Urinary bladder (tissue), 4 donors: ENCODE results near the gene RGS10. TPM values are rescaled to one million over a fixed set of nuclear protein-coding genes. Genes with fewer than 3 reads are reported as not detected.

Experiments
- DNase-seq: peaks from one replicate; pipeline ENCODE4 v3.0.0-alpha.2; 2015; ENCODE audit errors: extremely low spot score
- H3K27ac ChIP-seq: one replicate; pipeline ENCODE4 v1.5.1; 2013; ENCODE audit warnings: low read depth, mild to moderate bottlenecking, moderate library complexity
- H3K36me3 ChIP-seq: one replicate; pipeline ENCODE4 v1.6.1; 2013; ENCODE audit warnings: mild to moderate bottlenecking, moderate library complexity; ENCODE audit not compliant: insufficient read depth
- H3K4me1 ChIP-seq: one replicate; pipeline ENCODE4 v1.6.1; 2013; ENCODE audit warnings: mild to moderate bottlenecking, moderate library complexity; ENCODE audit not compliant: insufficient read depth
- H3K4me3 ChIP-seq: one replicate; pipeline ENCODE4 v1.5.1; 2013; ENCODE audit warnings: low read depth, low read length
- WGBS: extraction: QIAGEN DNeasy Blood & Tissue Kit; methylation state at CpG from one replicate; pipeline ENCODE4 v1.1.7; 2013; 5-methylcytosine and 5-hydroxymethylcytosine counted together
- polyA plus RNA-seq: library from polyadenylated mRNA; stranded (reverse); fragments of 200-250 nt; gene quantifications from one replicate; pipeline ENCODE4 v1.2.3, GENCODE V29; 2013
- total RNA-seq: library from RNA; depleted of rRNA; stranded (reverse); fragments of >200 nt; gene quantifications from one replicate; pipeline ENCODE4 v1.2.3, GENCODE V29; 2014
- donor health status: healthy with polysubstance abuse.
- donor health status: healthy.

Gene RGS10
- total and polyA plus RNA-seq, 2 donors, result 44.8 to 62.4 TPM

- WGBS, result 38% methylated on average over 6 of the region's 6 CpGs
- no peak for DNase-seq
- no peaks in the 10 kb centered on the region for H3K4me1 ChIP-seq
These were observed 48.1 kb downstream of the RGS10 start for GRCh38 chr10:119494236-119495020.

GRCh38 chr10:119493155-119493554 is 49.4 kb downstream of the RGS10 start:
- H3K4me3 ChIP-seq, result no peak overlapping the region
- H3K36me3 ChIP-seq, result no peaks in the 10 kb centered on the region
- H3K4me1 ChIP-seq, result no peaks in the 10 kb centered on the region
- 79% methylated on average over 11 of the region's 11 CpGs for WGBS
- no peak for DNase-seq
- peak overlapping the region; percentile 26 for H3K27ac ChIP-seq

More at GRCh38 chr10:119494236-119495020, 48.1 kb downstream of the RGS10 start:
- no peaks in the 10 kb centered on the region for H3K36me3 ChIP-seq
- no peak overlapping the region for H3K27ac ChIP-seq
- no peak overlapping the region for H3K4me3 ChIP-seq

GRCh38 chr10:119491966-119492757 is 50.4 kb downstream of the RGS10 start:
- WGBS, result 50% methylated on average over 6 of the region's 6 CpGs

GRCh38 chr10:119489991-119490326 is 52.6 kb downstream of the RGS10 start:
- Histone ChIP-seq H3K27ac (no peak overlapping the region), H3K4me1 (no peaks in the 10 kb centered on the region), H3K4me3 (no peak overlapping the region), H3K36me3 (no peaks in the 10 kb centered on the region)
- DNase-seq, result no peak
- 65% methylated on average over 5 of the region's 5 CpGs for WGBS

More at GRCh38 chr10:119491966-119492757, 50.4 kb downstream of the RGS10 start:
- H3K4me3 ChIP-seq, result no peak overlapping the region
- DNase-seq, result no peak
- H3K4me1 ChIP-seq, result no peaks in the 10 kb centered on the region
- H3K27ac ChIP-seq, result no peak overlapping the region
- H3K36me3 ChIP-seq, result no peaks in the 10 kb centered on the region

- DNase-seq, result no peak
- H3K4me1 ChIP-seq, result no peaks in the 10 kb centered on the region
- 55% methylated on average over 7 of the region's 7 CpGs for WGBS
- H3K4me3 ChIP-seq, result no peak overlapping the region
- H3K27ac ChIP-seq, result no peak overlapping the region
- H3K36me3 ChIP-seq, result no peaks in the 10 kb centered on the region
These were observed 53.8 kb downstream of the RGS10 start for GRCh38 chr10:119488675-119489074.

- 77% methylated on average over 9 of the region's 9 CpGs for WGBS
- Histone ChIP-seq H3K27ac (no peak overlapping the region), H3K36me3 (no peaks in the 10 kb centered on the region), H3K4me1 (no peaks in the 10 kb centered on the region), H3K4me3 (no peak overlapping the region)
- no peak for DNase-seq
These were observed 58.7 kb downstream of the RGS10 start for GRCh38 chr10:119483839-119484238.

GRCh38 chr10:119483001-119483400 is 59.5 kb downstream of the RGS10 start:
- 94% methylated on average over 6 of the region's 6 CpGs for WGBS
- Histone ChIP-seq H3K36me3 (no peaks in the 10 kb centered on the region), H3K4me3 (no peak overlapping the region), H3K27ac (no peak overlapping the region), H3K4me1 (no peaks in the 10 kb centered on the region)
- DNase-seq, result no peak

- no peak overlapping the region for H3K27ac ChIP-seq
- no peak for DNase-seq
- H3K4me1 ChIP-seq, result no peaks in the 10 kb centered on the region
- H3K36me3 ChIP-seq, result no peaks in the 10 kb centered on the region
- H3K4me3 ChIP-seq, result no peak overlapping the region
- 95% methylated on average over 12 of the region's 12 CpGs for WGBS
These were observed 60.6 kb downstream of the RGS10 start for GRCh38 chr10:119481781-119482426.

- H3K36me3 ChIP-seq, result no peaks in the 10 kb centered on the region
- WGBS, result 68% methylated on average over 4 of the region's 4 CpGs
- H3K4me1 ChIP-seq, result no peaks in the 10 kb centered on the region
- no peak overlapping the region for H3K4me3 ChIP-seq
- no peak for DNase-seq
- H3K27ac ChIP-seq, result no peak overlapping the region
These were observed 61.9 kb downstream of the RGS10 start for GRCh38 chr10:119480667-119481066.

- Histone ChIP-seq H3K27ac (no peak overlapping the region), H3K4me3 (no peak overlapping the region), H3K36me3 (no peaks in the 10 kb centered on the region)
These were observed 63.0 kb downstream of the RGS10 start for GRCh38 chr10:119479532-119479931.

GRCh38 chr10:119478811-119479341 is 63.6 kb downstream of the RGS10 start:
- Histone ChIP-seq H3K36me3 (no peaks in the 10 kb centered on the region), H3K4me3 (no peak overlapping the region), H3K4me1 (no peaks in the 10 kb centered on the region), H3K27ac (no peak overlapping the region)
- DNase-seq, result no peak
- WGBS, result 23% methylated on average over 6 of the region's 6 CpGs

More at GRCh38 chr10:119479532-119479931, 63.0 kb downstream of the RGS10 start:
- 42% methylated on average over 8 of the region's 8 CpGs for WGBS
- no peak for DNase-seq
- H3K4me1 ChIP-seq, result no peaks in the 10 kb centered on the region

- 66% methylated on average over 8 of the region's 8 CpGs for WGBS
- Histone ChIP-seq H3K27ac (no peak overlapping the region), H3K4me1 (no peaks in the 10 kb centered on the region)
These were observed 64.3 kb downstream of the RGS10 start for GRCh38 chr10:119478111-119478802.

GRCh38 chr10:119477444-119477843 is 65.1 kb downstream of the RGS10 start:
- H3K4me1 ChIP-seq, result no peaks in the 10 kb centered on the region
- H3K36me3 ChIP-seq, result no peaks in the 10 kb centered on the region
- 90% methylated on average over 3 of the region's 3 CpGs for WGBS
- DNase-seq, result no peak
- H3K4me3 ChIP-seq, result no peak overlapping the region
- no peak overlapping the region for H3K27ac ChIP-seq

More at GRCh38 chr10:119478111-119478802, 64.3 kb downstream of the RGS10 start:
- H3K4me3 ChIP-seq, result no peak overlapping the region
- H3K36me3 ChIP-seq, result no peaks in the 10 kb centered on the region
- DNase-seq, result no peak
